CD4-positive, alpha-beta T cell treated with Interleukin-15 for 1 hour (primary cell): ENCODE data around the gene XYLT1.
"Not testable (repeated sequence)": the region's sequence is repeated elsewhere in the genome, so short reads cannot be mapped to it uniquely, and the experiment has no call there.

Source experiments
- DNase-seq: peaks from one replicate; pipeline ENCODE4 v3.0.0-alpha.2; 2020

XYLT1 gene

GRCh38 chr16:17423221-17423620, 47.5 kb downstream of the XYLT1 start:
- no peak for DNase-seq

GRCh38 chr16:17420816-17421215, 49.9 kb downstream of the XYLT1 start:
- no peak for DNase-seq

- no peak for DNase-seq
Measured at GRCh38 chr16:17419266-17419665, 51.5 kb downstream of the XYLT1 start.

- DNase-seq = no peak
Measured at GRCh38 chr16:17417740-17418139, 53.0 kb downstream of the XYLT1 start.

GRCh38 chr16:17416461-17417311, 54.1 kb downstream of the XYLT1 start:
- peak; percentile 74 for DNase-seq

GRCh38 chr16:17414916-17415315, 55.8 kb downstream of the XYLT1 start:
- DNase-seq = no peak

- peak; percentile 52 for DNase-seq
Measured at GRCh38 chr16:17414421-17414820, 56.3 kb downstream of the XYLT1 start.

- no peak for DNase-seq
Measured at GRCh38 chr16:17413508-17413907, 57.3 kb downstream of the XYLT1 start.

GRCh38 chr16:17412791-17413190, 58.0 kb downstream of the XYLT1 start:
- DNase-seq = no peak

GRCh38 chr16:17412221-17412620, 58.5 kb downstream of the XYLT1 start:
- no peak for DNase-seq

GRCh38 chr16:17411263-17411662, 59.5 kb downstream of the XYLT1 start:
- DNase-seq = no peak

GRCh38 chr16:17410316-17410715, 60.4 kb downstream of the XYLT1 start:
- not testable (repeated sequence) for DNase-seq

- DNase-seq = no peak
Measured at GRCh38 chr16:17409894-17410293, 60.9 kb downstream of the XYLT1 start.

GRCh38 chr16:17408955-17409441, 61.8 kb downstream of the XYLT1 start:
- no peak for DNase-seq

GRCh38 chr16:17408296-17408695, 62.5 kb downstream of the XYLT1 start:
- DNase-seq = no peak

GRCh38 chr16:17407321-17407720, 63.4 kb downstream of the XYLT1 start:
- no peak for DNase-seq

- no peak for DNase-seq
Measured at GRCh38 chr16:17404941-17405689, 65.6 kb downstream of the XYLT1 start.

GRCh38 chr16:17403859-17404545, 66.8 kb downstream of the XYLT1 start:
- no peak for DNase-seq

- no peak for DNase-seq
Measured at GRCh38 chr16:17403156-17403809, 67.5 kb downstream of the XYLT1 start.

- no peak for DNase-seq
Measured at GRCh38 chr16:17397499-17397891, 73.3 kb downstream of the XYLT1 start.

- peak; percentile 67 for DNase-seq
Measured at GRCh38 chr16:17396762-17397498, 73.8 kb downstream of the XYLT1 start.

GRCh38 chr16:17395849-17396480, 74.8 kb downstream of the XYLT1 start:
- no peak for DNase-seq
